H9 (cell line): Measurements from ENCODE around the gene GYG2. TPM values are rescaled to one million over a fixed set of nuclear protein-coding genes. Genes with fewer than 3 reads are reported as not detected.

Source experiments
- DNase-seq: peaks from one replicate; pipeline ENCODE4 v3.0.0-alpha.2; 2017
- H2AFZ ChIP-seq: one replicate; pipeline ENCODE4 v1.6.1; 2013; ENCODE audit warnings: mild to moderate bottlenecking, low read length, control low read depth, moderate library complexity
- H2AK5ac ChIP-seq: 2 replicates; pipeline ENCODE4 v1.6.1; 2013; ENCODE audit warnings: low read length, control low read depth, mixed read lengths; ENCODE audit not compliant: insufficient read length
- H2BK120ac ChIP-seq: one replicate; pipeline ENCODE4 v1.6.1; 2013; ENCODE audit warnings: low read depth, mild to moderate bottlenecking, low read length, control low read depth, inconsistent platforms; ENCODE audit not compliant: poor library complexity, severe bottlenecking
- H2BK12ac ChIP-seq: 2 replicates; pipeline ENCODE4 v1.6.1; 2013; ENCODE audit warnings: low read length, control low read depth, mixed read lengths, low read depth; ENCODE audit not compliant: insufficient read length
- H2BK15ac ChIP-seq: 2 replicates; pipeline ENCODE4 v1.6.1; 2013; ENCODE audit warnings: low read depth, low read length, control low read depth
- H2BK20ac ChIP-seq: one replicate; pipeline ENCODE4 v1.6.1; 2013; ENCODE audit warnings: low read depth, mild to moderate bottlenecking, low read length, control low read depth, inconsistent platforms; ENCODE audit not compliant: poor library complexity, severe bottlenecking
- H2BK5ac ChIP-seq: 2 replicates; pipeline ENCODE4 v1.6.1; 2013; ENCODE audit warnings: low read length, control low read depth, mixed read lengths; ENCODE audit not compliant: insufficient read length
- H3K14ac ChIP-seq: 2 replicates; pipeline ENCODE4 v1.6.1; 2013; ENCODE audit warnings: low read length, control low read depth; ENCODE audit not compliant: insufficient read depth
- H3K18ac ChIP-seq: 2 replicates; pipeline ENCODE4 v1.6.1; 2013; ENCODE audit warnings: low read depth, mild to moderate bottlenecking, mixed read lengths, low read length, control low read depth; ENCODE audit not compliant: insufficient read length
- H3K23ac ChIP-seq: 2 replicates; pipeline ENCODE4 v1.6.1; 2013; ENCODE audit warnings: low read length, control low read depth, mixed read lengths, low read depth; ENCODE audit not compliant: insufficient read length
- H3K23me2 ChIP-seq: 2 replicates; pipeline ENCODE4 v1.6.1; 2013; ENCODE audit warnings: low read depth, mild to moderate bottlenecking, mixed read lengths, low read length, control low read depth; ENCODE audit not compliant: insufficient read length, poor library complexity, severe bottlenecking
- H3K27ac ChIP-seq: 2 replicates; pipeline ENCODE4 v1.5.1; 2013; ENCODE audit warnings: low read length, control low read depth, mixed read lengths, low read depth; ENCODE audit not compliant: insufficient read length
- H3K27me3 ChIP-seq: 2 replicates; pipeline ENCODE4 v1.6.1; 2013; ENCODE audit warnings: low read length, control low read depth, inconsistent platforms; ENCODE audit not compliant: insufficient read depth
- H3K4ac ChIP-seq: 2 replicates; pipeline ENCODE4 v1.6.1; 2013; ENCODE audit warnings: low read depth, mild to moderate bottlenecking, control low read depth, inconsistent platforms, low read length, moderate library complexity
- H3K4me1 ChIP-seq: 2 replicates; pipeline ENCODE4 v1.6.1; 2013; ENCODE audit warnings: low read length, control low read depth, inconsistent platforms; ENCODE audit not compliant: insufficient read depth
- H3K4me2 ChIP-seq: 2 replicates; pipeline ENCODE4 v1.6.1; 2013; ENCODE audit warnings: low read length, control low read depth, mixed read lengths; ENCODE audit not compliant: insufficient read length, insufficient read depth
- H3K56ac ChIP-seq: 2 replicates; pipeline ENCODE4 v1.6.1; 2013; ENCODE audit warnings: low read depth, mild to moderate bottlenecking, mixed read lengths, low read length, control low read depth; ENCODE audit not compliant: insufficient read length
- H3K79me1 ChIP-seq: 2 replicates; pipeline ENCODE4 v1.6.1; 2013; ENCODE audit warnings: low read depth, mild to moderate bottlenecking, moderate library complexity, low read length, control low read depth, inconsistent platforms; ENCODE audit not compliant: insufficient read depth, poor library complexity, severe bottlenecking
- H3K79me2 ChIP-seq: 2 replicates; pipeline ENCODE4 v1.6.1; 2013; ENCODE audit warnings: low read length, control low read depth, inconsistent platforms; ENCODE audit not compliant: insufficient read depth
- H3K9ac ChIP-seq: 2 replicates; pipeline ENCODE4 v1.6.1; 2013; ENCODE audit warnings: low read length, control low read depth, mixed read lengths; ENCODE audit not compliant: insufficient read length; ENCODE audit errors: extremely low read depth
- H3K9me3 ChIP-seq: one replicate; pipeline ENCODE4 v1.6.1; 2013; ENCODE audit warnings: low read depth, low read length, inconsistent platforms; ENCODE audit not compliant: control insufficient read depth
- H3T11ph ChIP-seq: one replicate; pipeline ENCODE4 v1.6.1; 2013; ENCODE audit warnings: mild to moderate bottlenecking, low read length, control low read depth, inconsistent platforms
- H4K20me1 ChIP-seq: one replicate; pipeline ENCODE4 v1.6.1; 2013; ENCODE audit not compliant: control insufficient read depth, insufficient read length, insufficient read depth
- H4K5ac ChIP-seq: 2 replicates; pipeline ENCODE4 v1.6.1; 2013; ENCODE audit warnings: low read depth, mild to moderate bottlenecking, mixed read lengths, low read length, control low read depth; ENCODE audit not compliant: insufficient read length
- H4K8ac ChIP-seq: replicated peaks from 2 replicates; pipeline ENCODE4 v1.6.1; 2013; ENCODE audit warnings: low read length, control low read depth, mixed read lengths, low read depth; ENCODE audit not compliant: insufficient read length
- H4K91ac ChIP-seq: 2 replicates; pipeline ENCODE4 v1.6.1; 2013; ENCODE audit warnings: low read depth, mild to moderate bottlenecking, moderate library complexity, mixed read lengths, low read length, control low read depth; ENCODE audit not compliant: insufficient read length
- H3K27ac Mint-ChIP-seq, 3 experiments: 2 replicates in 2 of 3; 3 replicates in 1 of 3; pipeline ENCODE4 v1.8.0; 2020 to 2021; ENCODE audit warnings: mixed read lengths in 3 of 3, mild to moderate bottlenecking in 1 of 3, moderate library complexity in 1 of 3
- H3K27me3 Mint-ChIP-seq: 2 replicates; pipeline ENCODE4 v1.8.0; 2021; ENCODE audit warnings: low read depth, mild to moderate bottlenecking, moderate library complexity, mixed read lengths
- H3K36me3 Mint-ChIP-seq, 3 experiments: 2 replicates in 2 of 3; 3 replicates in 1 of 3; pipeline ENCODE4 v1.8.0; 2020 to 2021; ENCODE audit warnings: low read depth in 3 of 3, mixed read lengths in 3 of 3; ENCODE audit not compliant: insufficient read depth in 1 of 3
- H3K4me1 Mint-ChIP-seq, 2 experiments: 2 replicates each; pipeline ENCODE4 v1.8.0; 2020; ENCODE audit warnings: mixed read lengths in 2 of 2
- H3K4me3 Mint-ChIP-seq, 2 experiments: 2 replicates in 1 of 2; 3 replicates in 1 of 2; pipeline ENCODE4 v1.8.0; 2020 to 2021; ENCODE audit warnings: mild to moderate bottlenecking in 2 of 2, mixed read lengths in 2 of 2, moderate library complexity in 1 of 2
- H3K9me3 Mint-ChIP-seq, 2 experiments: 2 replicates in 1 of 2; 3 replicates in 1 of 2; pipeline ENCODE4 v1.8.0; 2020; ENCODE audit warnings: mild to moderate bottlenecking in 2 of 2, mixed read lengths in 2 of 2, moderate library complexity in 1 of 2
- CTCF ChIP-seq: fragments of 200-600 bp; sonication (generic); conservative IDR thresholded peaks from 3 replicates; pipeline ENCODE4 v1.8.0; 2021; ENCODE audit warnings: antibody characterized with exemption, mild to moderate bottlenecking
- WGBS: extraction: QIAGEN DNeasy Blood & Tissue Kit; methylation state at CpG from one replicate; pipeline ENCODE4 v1.1.7; 2013; ENCODE audit warnings: missing lambda C conversion rate, low lambda C conversion rate, mixed read lengths; ENCODE audit not compliant: insufficient read length; ENCODE audit errors: extremely low coverage; 5-methylcytosine and 5-hydroxymethylcytosine counted together
- total RNA-seq: library from RNA; stranded (reverse); gene quantifications from 2 replicates; pipeline ENCODE4 v1.2.1, GENCODE V29; 2021

Gene GYG2
- total RNA-seq, 1 experiment from 2014 or later = 95.9 TPM

- H3K27ac ChIP-seq = peak overlapping the region; percentile 84
Measured at GRCh38 chrX:2898846-2899512, 70.2 kb downstream of the GYG2 start.

More at GRCh38 chrX:2898846-2899512, 70.2 kb downstream of the GYG2 start:
- H3K79me2 ChIP-seq = no peaks in the 10 kb centered on the region
- H3K18ac ChIP-seq = peak overlapping the region; percentile 6
- Mint-ChIP-seq H3K36me3 (peaks cover 17 to 29% (median 26%) of the 10 kb centered on the region in 3 experiments), H3K27ac (peak overlapping the region; percentile 96 to 98 (median 98); a peak in 6 of 7 replicates), H3K27me3 (peaks cover 2% of the 10 kb centered on the region; the same call in 1 of the 2 replicates), H3K4me1 (peaks cover 34 to 35% of the 10 kb centered on the region in 2 experiments), H3K9me3 (peaks cover 16 to 18% of the 10 kb centered on the region in 2 experiments), H3K4me3 (no peak overlapping the region; a peak in 1 of 5 replicates)
- TF ChIP-seq CTCF = no peak
- no peak overlapping the region for H4K5ac ChIP-seq
- no peak overlapping the region for H2BK12ac ChIP-seq
- H2BK20ac ChIP-seq = no peak overlapping the region
- H3K4ac ChIP-seq = no peak overlapping the region; the same call in 1 of the 2 replicates
- H4K8ac ChIP-seq = no peak overlapping the region
- H3K9me3 ChIP-seq = peaks cover 7% of the 10 kb centered on the region
- H3T11ph ChIP-seq = peak overlapping the region; percentile 5
- no peak overlapping the region for H3K56ac ChIP-seq
- no CpG with 5 or more reads among the region's 13 CpGs for WGBS
- H2BK5ac ChIP-seq = peak overlapping the region; percentile 56
- no peaks in the 10 kb centered on the region for H4K20me1 ChIP-seq
- no peak overlapping the region for H3K4me2 ChIP-seq
- no peak overlapping the region for H4K91ac ChIP-seq
- DNase-seq = no peak
- no peaks in the 10 kb centered on the region for H3K23me2 ChIP-seq
- no peak overlapping the region for H2AFZ ChIP-seq
- no peak overlapping the region for H3K23ac ChIP-seq
- peaks cover 13% of the 10 kb centered on the region; the same call in 1 of the 2 replicates for H3K4me1 ChIP-seq
- no peaks in the 10 kb centered on the region for H3K27me3 ChIP-seq
- no peak overlapping the region for H2AK5ac ChIP-seq
- H3K14ac ChIP-seq = peak overlapping the region; percentile 13; the same call in 1 of the 2 replicates
- peak overlapping the region; percentile 63 for H2BK120ac ChIP-seq
- no peak overlapping the region for H3K9ac ChIP-seq
- no peaks in the 10 kb centered on the region for H3K79me1 ChIP-seq
- no peak overlapping the region for H2BK15ac ChIP-seq
